Adrenal gland (tissue), 5 donors: ENCODE measurements around the gene PAQR9.

ENCODE experiments used
- POLR2A ChIP-seq, 2 donors: fragments of 450-650 bp; IDR thresholded peaks; one replicate each; pipeline ENCODE4 v1.6.1; 2017; ENCODE audit warnings: antibody characterized with exemption in 2 of 2, mild to moderate bottlenecking in 2 of 2, moderate library complexity in 1 of 2
- TF ChIP-seq, protein P1 (sequence below), 6 experiments: fragments of 450-650 bp in 4 of 6; fragments of 200-600 bp in 2 of 6; sonication (generic) in 1 of 6; IDR thresholded peaks; 1 replicate in 5 of 6; 2 replicates in 1 of 6; pipeline versions ENCODE4 v1.5.1 to v1.8.0; 2016 to 2021; ENCODE audit warnings: antibody characterized with exemption in 6 of 6, mild to moderate bottlenecking in 2 of 6, moderate library complexity in 1 of 6
- donor health status: DM: no; HTN: no; CAD: no.

DNA sequence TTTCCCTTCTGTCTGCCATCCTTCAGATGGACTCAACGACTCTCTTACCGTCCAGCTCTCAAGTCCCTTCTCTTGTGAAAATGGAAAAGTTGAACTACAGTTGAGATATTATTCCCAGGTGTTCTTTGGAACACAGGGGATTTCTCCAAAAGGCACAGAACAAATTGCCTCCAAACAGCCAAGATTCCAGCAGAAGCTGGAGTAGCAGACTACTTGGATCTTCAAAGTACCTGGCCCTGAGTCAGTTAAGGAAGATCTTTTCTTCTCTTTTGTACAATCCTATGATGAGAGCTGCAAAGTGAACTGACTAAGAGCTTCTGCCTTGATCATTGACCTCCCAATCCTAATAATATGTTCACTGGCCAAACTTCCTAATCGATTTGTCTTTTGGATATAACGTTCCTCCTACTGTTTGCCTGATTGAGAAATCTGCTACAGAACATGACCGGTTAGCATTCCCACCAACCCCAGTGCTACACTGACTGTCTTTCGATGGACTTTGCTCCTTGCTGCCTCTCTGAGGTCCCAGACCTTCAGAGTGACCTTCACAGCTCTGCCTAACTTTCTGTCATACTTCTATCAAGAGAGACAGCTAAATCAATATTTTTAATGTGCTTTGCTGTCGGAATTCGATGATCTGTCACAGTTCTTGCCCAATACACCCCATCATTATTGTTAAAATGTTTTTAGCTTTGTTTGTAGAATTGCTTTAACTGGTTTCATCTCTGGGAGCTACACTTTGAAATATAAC is 21.9 kb downstream of the PAQR9 start:
- TF ChIP-seq POLR2A (IDR thresholded peaks at IDR 0.05), result no peak
- TF ChIP-seq, protein P1, sequence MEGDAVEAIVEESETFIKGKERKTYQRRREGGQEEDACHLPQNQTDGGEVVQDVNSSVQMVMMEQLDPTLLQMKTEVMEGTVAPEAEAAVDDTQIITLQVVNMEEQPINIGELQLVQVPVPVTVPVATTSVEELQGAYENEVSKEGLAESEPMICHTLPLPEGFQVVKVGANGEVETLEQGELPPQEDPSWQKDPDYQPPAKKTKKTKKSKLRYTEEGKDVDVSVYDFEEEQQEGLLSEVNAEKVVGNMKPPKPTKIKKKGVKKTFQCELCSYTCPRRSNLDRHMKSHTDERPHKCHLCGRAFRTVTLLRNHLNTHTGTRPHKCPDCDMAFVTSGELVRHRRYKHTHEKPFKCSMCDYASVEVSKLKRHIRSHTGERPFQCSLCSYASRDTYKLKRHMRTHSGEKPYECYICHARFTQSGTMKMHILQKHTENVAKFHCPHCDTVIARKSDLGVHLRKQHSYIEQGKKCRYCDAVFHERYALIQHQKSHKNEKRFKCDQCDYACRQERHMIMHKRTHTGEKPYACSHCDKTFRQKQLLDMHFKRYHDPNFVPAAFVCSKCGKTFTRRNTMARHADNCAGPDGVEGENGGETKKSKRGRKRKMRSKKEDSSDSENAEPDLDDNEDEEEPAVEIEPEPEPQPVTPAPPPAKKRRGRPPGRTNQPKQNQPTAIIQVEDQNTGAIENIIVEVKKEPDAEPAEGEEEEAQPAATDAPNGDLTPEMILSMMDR (IDR thresholded peaks at IDR 0.05), result no peak
